ENCODE measurements around the gene FAM20B.
"Not testable (repeated sequence)": the region's sequence is repeated elsewhere in the genome, so short reads cannot be mapped to it uniquely, and the experiment has no call there.

Gene FAM20B

DNA sequence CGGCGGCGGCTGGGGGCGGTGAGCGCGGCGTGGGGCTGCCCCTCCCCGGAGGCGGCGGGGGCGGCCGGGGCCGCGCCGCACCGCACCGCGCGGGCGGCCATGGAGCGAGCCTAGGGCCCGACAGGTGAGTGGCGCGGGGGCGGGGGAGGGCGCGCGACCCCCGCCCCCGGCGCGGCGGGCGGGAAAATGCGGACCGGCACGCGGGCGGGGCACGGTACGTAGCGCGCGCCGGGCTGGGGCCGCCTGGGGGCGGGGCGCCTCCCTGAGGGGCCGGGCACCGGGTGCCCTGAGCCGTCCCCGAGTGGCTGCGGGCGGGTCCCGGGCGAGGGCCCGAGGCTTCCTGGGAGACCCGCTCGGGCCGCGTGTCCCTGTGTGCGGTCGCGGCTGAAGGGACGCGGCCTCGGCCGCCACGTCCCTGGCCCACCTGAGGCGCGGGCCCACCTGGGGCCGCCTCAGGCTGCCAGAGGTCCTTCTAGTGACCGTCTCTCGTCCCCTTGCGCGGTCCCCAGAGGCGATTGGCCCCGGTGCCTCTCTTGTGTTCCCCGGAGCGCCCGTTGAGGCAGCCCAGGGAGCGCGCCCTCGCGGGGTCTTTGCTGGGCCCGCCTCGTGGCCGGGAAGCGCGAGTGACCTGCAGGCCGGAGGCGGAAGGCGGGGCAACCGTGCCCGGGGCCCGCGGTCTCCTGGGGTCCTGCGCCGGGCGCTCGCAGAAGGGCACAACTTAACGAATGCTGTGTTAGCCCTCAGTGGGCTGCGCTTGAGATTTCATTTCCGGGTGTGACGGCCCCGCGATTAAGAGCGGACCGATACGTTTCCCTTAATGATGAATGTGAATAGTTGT is 500 bp downstream of the FAM20B start:
- peak; percentile 40 to 74 (median 50) for DNase-seq

DNA sequence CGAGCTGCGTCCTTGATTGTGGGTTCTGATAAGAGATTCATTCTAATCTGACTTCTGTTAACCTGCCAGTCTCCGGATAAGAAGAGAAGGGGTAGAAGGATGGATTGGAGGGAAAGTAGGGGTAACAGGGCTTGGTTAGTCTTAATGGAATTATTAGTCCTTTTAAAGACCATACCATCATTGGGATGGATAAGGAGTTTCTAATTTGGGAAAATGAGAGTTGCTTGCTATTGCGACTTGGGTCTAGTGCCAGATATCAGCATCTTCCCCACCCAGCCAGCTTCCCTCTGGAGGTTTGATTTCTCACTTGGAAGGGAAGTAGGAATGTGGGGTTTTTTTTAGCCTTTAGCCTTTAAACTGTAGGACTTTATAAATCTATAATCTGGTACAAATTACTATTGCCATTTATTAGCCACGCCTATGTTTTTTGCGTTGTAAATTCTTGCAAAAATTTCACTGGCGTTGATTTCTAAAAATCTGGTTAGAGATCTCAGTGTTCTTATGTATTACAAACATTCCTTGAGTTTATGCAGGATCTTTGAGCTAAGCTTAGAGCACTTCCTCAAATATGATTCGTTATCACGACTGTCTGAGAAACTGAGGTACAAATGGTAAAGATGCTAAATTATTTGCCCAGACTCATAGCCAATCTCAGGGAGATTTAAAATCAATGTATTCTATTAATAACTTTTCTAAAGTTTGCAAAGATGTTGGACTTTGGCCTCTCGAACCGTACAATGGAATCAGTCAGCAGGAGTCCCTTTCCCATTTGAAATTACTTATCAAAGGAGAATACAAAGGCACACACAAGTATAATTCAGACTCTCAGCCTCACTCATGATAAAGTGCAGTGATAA is 1.3 kb downstream of the FAM20B start:
- DNase-seq, result no peak

DNA sequence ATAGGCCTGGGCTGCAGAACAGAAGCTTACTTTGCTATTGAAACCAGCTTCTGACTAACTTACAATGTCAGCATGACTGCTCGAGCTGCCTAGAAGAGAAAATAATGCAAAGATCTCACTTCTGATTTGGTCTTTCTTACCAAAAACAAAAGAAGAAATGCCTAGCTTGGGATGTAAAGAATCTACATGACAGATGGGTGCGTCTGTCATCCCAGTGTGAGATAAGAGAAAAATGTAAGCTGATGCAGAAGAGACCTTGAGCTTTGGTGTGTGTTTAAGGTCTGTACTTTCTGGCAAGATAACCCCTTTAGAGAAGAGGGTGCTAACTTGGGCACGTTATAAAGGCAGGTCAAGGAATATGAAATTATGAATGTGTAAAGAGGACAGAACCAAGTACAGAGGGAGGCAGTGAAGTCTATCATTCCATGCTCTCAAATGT is 3.6 kb downstream of the FAM20B start:
- DNase-seq, result no peak

- no peak for DNase-seq
These were observed 4.4 kb downstream of the FAM20B start for GRCh38 chr1:179030130-179030529.

GRCh38 chr1:179030683-179031082 is 5.0 kb downstream of the FAM20B start:
- no peak for DNase-seq

DNA sequence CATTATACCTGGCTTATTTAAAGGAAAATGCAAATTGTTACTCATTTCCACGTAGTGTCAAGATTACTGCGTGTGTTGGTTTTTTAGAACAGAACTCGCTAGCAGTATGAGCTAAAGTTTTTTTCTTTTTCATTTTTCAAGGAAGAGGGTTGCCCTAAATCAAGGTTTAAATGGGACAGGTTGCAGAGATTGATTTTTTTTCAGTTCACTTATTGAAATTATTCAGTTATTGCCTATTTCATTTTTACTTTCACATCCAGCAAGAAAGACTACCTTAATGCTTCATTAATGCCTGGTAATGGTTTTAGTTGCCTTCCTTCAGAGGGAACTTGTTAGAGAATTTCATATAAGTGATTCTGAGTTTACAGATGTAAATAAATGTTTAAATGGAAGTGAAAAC is 5.6 kb downstream of the FAM20B start:
- no peak for DNase-seq

GRCh38 chr1:179031855-179032513 is 6.3 kb downstream of the FAM20B start:
- DNase-seq, result no peak

DNA sequence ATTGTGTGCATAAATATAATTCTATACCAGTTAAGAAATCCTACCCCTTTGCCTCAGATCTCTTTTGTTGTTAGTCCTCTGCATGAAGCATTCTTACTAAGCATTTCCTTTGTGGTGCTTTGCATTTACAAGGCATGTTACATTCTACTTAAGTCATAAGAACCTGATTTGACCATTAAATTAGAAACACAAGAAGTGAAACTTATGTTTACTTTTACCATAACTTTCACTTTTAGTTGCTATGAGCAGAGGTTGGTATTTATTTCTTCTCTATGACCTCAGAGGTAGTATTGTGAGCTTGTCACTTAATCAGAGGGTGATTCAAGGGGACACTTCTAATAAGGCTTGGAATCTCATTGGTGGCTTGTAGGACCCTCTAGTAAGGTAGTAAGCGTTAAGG is 9.0 kb downstream of the FAM20B start:
- DNase-seq, result no peak

DNA sequence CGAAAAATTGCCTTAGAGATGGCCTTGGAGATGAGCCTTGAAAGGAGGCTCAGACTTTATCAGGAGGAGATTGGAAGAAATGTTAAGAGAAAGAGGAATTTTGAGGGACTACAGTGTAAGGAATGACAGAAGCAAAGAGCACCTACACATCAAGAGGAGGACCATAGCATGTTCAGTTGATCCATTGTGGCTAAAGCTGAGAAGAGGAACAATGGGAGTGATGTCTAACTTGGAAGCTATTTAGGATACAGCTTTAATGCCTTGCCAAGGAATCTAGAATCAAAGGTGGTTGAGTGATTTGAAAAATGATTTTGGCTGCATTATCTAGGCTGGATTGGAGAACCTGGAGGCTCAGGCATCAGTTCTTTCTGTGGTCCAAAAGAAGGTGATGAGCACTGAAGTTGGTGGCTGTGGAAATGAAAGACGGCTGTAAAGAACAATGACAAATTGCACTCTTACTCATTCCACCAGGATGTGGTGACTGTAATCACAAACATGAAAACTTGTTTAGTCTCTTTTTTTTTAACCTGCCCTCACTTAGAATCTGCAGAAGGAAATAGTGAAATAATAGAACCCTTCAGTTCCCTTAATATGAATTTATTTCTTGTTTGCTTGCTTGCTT is 11.3 kb downstream of the FAM20B start:
- DNase-seq, result no peak

GRCh38 chr1:179038528-179039281 is 13.0 kb downstream of the FAM20B start:
- no peak for DNase-seq

- not testable (repeated sequence) for DNase-seq
These were observed 13.9 kb downstream of the FAM20B start for GRCh38 chr1:179039502-179040174.

DNA sequence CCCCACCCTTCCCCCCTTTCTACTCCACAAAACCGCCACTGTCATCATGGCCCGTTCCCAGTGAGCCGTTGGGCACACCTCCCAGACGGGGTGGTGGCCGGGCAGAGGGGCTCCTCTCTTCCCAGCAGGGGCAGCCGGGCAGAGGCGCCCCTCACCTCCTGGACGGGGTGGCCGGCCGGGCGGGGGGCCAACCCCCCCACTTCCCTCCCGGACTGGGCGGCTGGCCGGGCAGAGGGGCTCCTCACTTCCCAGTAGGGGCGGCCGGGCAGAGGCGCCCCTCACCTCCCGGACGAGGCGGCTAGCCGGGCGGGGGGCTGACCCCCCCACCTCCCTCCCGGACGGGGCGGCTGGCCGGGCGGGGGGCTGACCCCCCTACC is 14.5 kb downstream of the FAM20B start:
- DNase-seq, result not testable (repeated sequence)

GRCh38 chr1:179042087-179042486 is 16.4 kb downstream of the FAM20B start:
- no peak for DNase-seq

- no peak for DNase-seq
These were observed 17.0 kb downstream of the FAM20B start for GRCh38 chr1:179042700-179043099.

- no peak for DNase-seq
These were observed 17.6 kb downstream of the FAM20B start for GRCh38 chr1:179043266-179043665.

GRCh38 chr1:179043907-179044306 is 18.2 kb downstream of the FAM20B start:
- DNase-seq, result no peak

- no peak for DNase-seq
These were observed 21.3 kb downstream of the FAM20B start for GRCh38 chr1:179046808-179047635.

DNA sequence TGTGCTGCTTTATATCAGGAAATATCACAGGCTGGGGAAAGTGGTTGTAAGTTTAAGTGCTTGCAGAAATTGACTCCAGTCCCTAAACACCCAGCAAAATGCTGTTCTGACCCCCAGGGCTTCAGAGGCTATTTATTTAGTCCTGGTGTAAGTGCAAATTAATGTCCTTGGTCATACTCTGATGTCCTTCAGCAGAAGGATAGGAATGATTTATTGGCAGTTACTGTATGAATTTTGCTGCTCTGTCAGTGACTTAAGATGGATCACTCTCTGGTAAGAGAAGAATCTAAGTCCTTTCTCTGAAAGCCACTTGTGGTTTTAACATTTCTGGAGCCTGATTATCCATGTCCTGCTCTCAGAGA is 21.9 kb downstream of the FAM20B start:
- no peak for DNase-seq

- no peak for DNase-seq
These were observed 22.8 kb downstream of the FAM20B start for GRCh38 chr1:179048339-179049124.

- DNase-seq, result no peak
These were observed 27.1 kb downstream of the FAM20B start for GRCh38 chr1:179052776-179053175.

Data from activated naive CD4-positive, alpha-beta T cell (primary cell).